ENCODE results near the gene MYOM3.

DNA sequence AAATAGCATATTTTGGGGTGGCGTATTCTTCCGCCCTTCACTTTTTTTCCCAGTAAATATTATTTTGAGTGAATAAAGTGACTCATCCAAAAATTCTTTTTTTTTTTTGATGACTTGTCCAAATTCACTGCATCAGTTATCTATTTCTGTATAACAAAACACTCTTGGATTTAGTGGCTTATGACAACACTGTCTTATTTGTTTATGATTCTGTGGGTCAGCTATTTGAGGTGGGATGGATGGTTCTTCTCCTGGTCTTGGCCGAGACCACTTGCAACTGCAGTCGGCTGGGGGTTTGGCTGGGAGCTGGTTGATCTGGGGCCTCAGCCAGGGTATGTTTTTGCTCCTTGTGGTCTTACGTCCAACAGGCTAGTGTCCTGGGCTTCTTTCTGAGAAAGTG lies 91.9 kb downstream of the MYOM3 start:
- TF ChIP-seq, protein P1, sequence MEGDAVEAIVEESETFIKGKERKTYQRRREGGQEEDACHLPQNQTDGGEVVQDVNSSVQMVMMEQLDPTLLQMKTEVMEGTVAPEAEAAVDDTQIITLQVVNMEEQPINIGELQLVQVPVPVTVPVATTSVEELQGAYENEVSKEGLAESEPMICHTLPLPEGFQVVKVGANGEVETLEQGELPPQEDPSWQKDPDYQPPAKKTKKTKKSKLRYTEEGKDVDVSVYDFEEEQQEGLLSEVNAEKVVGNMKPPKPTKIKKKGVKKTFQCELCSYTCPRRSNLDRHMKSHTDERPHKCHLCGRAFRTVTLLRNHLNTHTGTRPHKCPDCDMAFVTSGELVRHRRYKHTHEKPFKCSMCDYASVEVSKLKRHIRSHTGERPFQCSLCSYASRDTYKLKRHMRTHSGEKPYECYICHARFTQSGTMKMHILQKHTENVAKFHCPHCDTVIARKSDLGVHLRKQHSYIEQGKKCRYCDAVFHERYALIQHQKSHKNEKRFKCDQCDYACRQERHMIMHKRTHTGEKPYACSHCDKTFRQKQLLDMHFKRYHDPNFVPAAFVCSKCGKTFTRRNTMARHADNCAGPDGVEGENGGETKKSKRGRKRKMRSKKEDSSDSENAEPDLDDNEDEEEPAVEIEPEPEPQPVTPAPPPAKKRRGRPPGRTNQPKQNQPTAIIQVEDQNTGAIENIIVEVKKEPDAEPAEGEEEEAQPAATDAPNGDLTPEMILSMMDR (conservative IDR thresholded peaks at IDR 0.05), result no peak
- no peak for TF ChIP-seq ZFX (IDR thresholded peaks at IDR 0.05)
